DND-41 (cell line): ENCODE data around the gene SEC24D.

Source experiments
- ATAC-seq: fragments of 200-7000 bp; cut with Tn5 transposase; 3 replicates; pipeline ENCODE4 v1.9.1; 2021; ENCODE audit warnings: low read depth; ENCODE audit not compliant: insufficient read depth
- DNase-seq: peaks from one replicate; pipeline ENCODE4 v3.0.0-alpha.2; 2020
- H2AFZ ChIP-seq: 2 replicates; pipeline ENCODE4 v1.6.0; 2012; ENCODE audit warnings: low read depth, low read length
- H3K27ac ChIP-seq: 2 replicates; pipeline ENCODE4 v1.5.1; 2012; ENCODE audit warnings: low read length, inconsistent platforms
- H3K27me3 ChIP-seq: fragments of 200-600 bp; sonication (generic); 2 replicates; pipeline ENCODE4 v1.6.0; 2012; ENCODE audit warnings: low read length, mild to moderate bottlenecking, inconsistent platforms; ENCODE audit not compliant: insufficient read depth, poor library complexity
- H3K36me3 ChIP-seq: 2 replicates; pipeline ENCODE4 v1.5.1; 2012; ENCODE audit warnings: low read length, inconsistent platforms; ENCODE audit not compliant: insufficient read depth
- H3K4me1 ChIP-seq: 2 replicates; pipeline ENCODE4 v1.5.1; 2012; ENCODE audit warnings: mild to moderate bottlenecking, low read length; ENCODE audit not compliant: insufficient read depth
- H3K4me2 ChIP-seq: 2 replicates; pipeline ENCODE4 v1.6.0; 2012; ENCODE audit warnings: mild to moderate bottlenecking, moderate library complexity, low read length, inconsistent platforms; ENCODE audit not compliant: insufficient read depth
- H3K4me3 ChIP-seq, 2 experiments: fragments of 200-600 bp in 1 of 2; shearing (Covaris generic) in 1 of 2; 2 replicates each; pipeline ENCODE4 v1.5.1; 2012 to 2016; ENCODE audit warnings: inconsistent platforms in 2 of 2, low read length in 2 of 2, mild to moderate bottlenecking in 2 of 2, low read depth in 1 of 2, moderate library complexity in 1 of 2
- H3K79me2 ChIP-seq: 2 replicates; pipeline ENCODE4 v1.6.0; 2012; ENCODE audit warnings: low read length, inconsistent platforms; ENCODE audit not compliant: insufficient read depth
- H3K9ac ChIP-seq: 2 replicates; pipeline ENCODE4 v1.6.0; 2012; ENCODE audit warnings: low read depth, mild to moderate bottlenecking, inconsistent platforms, low read length, moderate library complexity
- H3K9me3 ChIP-seq: 2 replicates; pipeline ENCODE4 v1.5.1; 2012; ENCODE audit warnings: low read length, moderate library complexity, mild to moderate bottlenecking, inconsistent platforms; ENCODE audit not compliant: insufficient read depth, severe bottlenecking
- H4K20me1 ChIP-seq: 2 replicates; pipeline ENCODE4 v1.6.0; 2012; ENCODE audit warnings: low read length; ENCODE audit not compliant: insufficient read depth
- CTCF ChIP-seq: IDR thresholded peaks from 2 replicates; pipeline ENCODE4 v1.5.1; 2012; ENCODE audit warnings: borderline replicate concordance, low read length, moderate library complexity, mild to moderate bottlenecking; ENCODE audit not compliant: poor library complexity, severe bottlenecking; ENCODE audit errors: extremely low read depth
- EZH2 ChIP-seq: IDR thresholded peaks from 3 replicates; pipeline ENCODE4 v1.6.1; 2012; ENCODE audit warnings: borderline replicate concordance, low read depth, mild to moderate bottlenecking, moderate library complexity, low read length, inconsistent platforms; ENCODE audit not compliant: severe bottlenecking

Gene SEC24D

GRCh38 chr4:118872181-118872580 is 36.3 kb upstream of the SEC24D start:
- H4K20me1 ChIP-seq, result no peaks in the 10 kb centered on the region
- no peak for DNase-seq
- H3K79me2 ChIP-seq, result no peaks in the 10 kb centered on the region
- no peak for ATAC-seq
- no peaks in the 10 kb centered on the region for H3K9me3 ChIP-seq
- H3K36me3 ChIP-seq, result no peaks in the 10 kb centered on the region
- H3K4me1 ChIP-seq, result no peaks in the 10 kb centered on the region
- no peak overlapping the region for H3K9ac ChIP-seq
- H3K4me3 ChIP-seq, result no peak overlapping the region
- H3K27ac ChIP-seq, result no peak overlapping the region
- no peak for TF ChIP-seq EZH2
- no peak for TF ChIP-seq CTCF
- no peak overlapping the region for H2AFZ ChIP-seq
- no peaks in the 10 kb centered on the region for H3K27me3 ChIP-seq
- no peak overlapping the region for H3K4me2 ChIP-seq

GRCh38 chr4:118869808-118870342 is 33.9 kb upstream of the SEC24D start:
- DNase-seq (no peak), ATAC-seq (no peak)
- H3K79me2 ChIP-seq, result no peaks in the 10 kb centered on the region
- H3K4me1 ChIP-seq, result no peaks in the 10 kb centered on the region
- H3K27me3 ChIP-seq, result no peaks in the 10 kb centered on the region
- no peak overlapping the region for H3K4me3 ChIP-seq
- TF ChIP-seq CTCF (no peak), EZH2 (no peak)
- H3K9ac ChIP-seq, result no peak overlapping the region
- H4K20me1 ChIP-seq, result no peaks in the 10 kb centered on the region
- H2AFZ ChIP-seq, result no peak overlapping the region
- H3K9me3 ChIP-seq, result no peaks in the 10 kb centered on the region
- H3K36me3 ChIP-seq, result no peaks in the 10 kb centered on the region
- no peak overlapping the region for H3K4me2 ChIP-seq
- H3K27ac ChIP-seq, result no peak overlapping the region

GRCh38 chr4:118867311-118868067 is 31.6 kb upstream of the SEC24D start:
- no peaks in the 10 kb centered on the region for H3K4me1 ChIP-seq
- no peaks in the 10 kb centered on the region for H3K79me2 ChIP-seq
- no peak overlapping the region for H3K4me2 ChIP-seq
- no peak overlapping the region for H2AFZ ChIP-seq
- H3K9me3 ChIP-seq, result no peaks in the 10 kb centered on the region
- no peak overlapping the region for H3K4me3 ChIP-seq
- ATAC-seq (no peak), DNase-seq (no peak)
- TF ChIP-seq EZH2 (no peak), CTCF (no peak)
- H3K9ac ChIP-seq, result no peak overlapping the region
- no peaks in the 10 kb centered on the region for H4K20me1 ChIP-seq
- no peaks in the 10 kb centered on the region for H3K27me3 ChIP-seq
- no peaks in the 10 kb centered on the region for H3K36me3 ChIP-seq
- H3K27ac ChIP-seq, result no peak overlapping the region
